GM11168 (cell line): ENCODE results near the gene EPHB1.
"Not testable (repeated sequence)": the region's sequence is repeated elsewhere in the genome, so short reads cannot be mapped to it uniquely, and the experiment has no call there.

ENCODE experiments used
- in situ Hi-C: fragments of 300-500 bp; cut with MboI; formaldehyde crosslinking; loops from one replicate; pipeline ENCODE4 v1.12.0; 2022; ENCODE audit warnings: low sequenced_read_pairs; ENCODE audit not compliant: unreplicated experiment

The EPHB1 gene

DNA sequence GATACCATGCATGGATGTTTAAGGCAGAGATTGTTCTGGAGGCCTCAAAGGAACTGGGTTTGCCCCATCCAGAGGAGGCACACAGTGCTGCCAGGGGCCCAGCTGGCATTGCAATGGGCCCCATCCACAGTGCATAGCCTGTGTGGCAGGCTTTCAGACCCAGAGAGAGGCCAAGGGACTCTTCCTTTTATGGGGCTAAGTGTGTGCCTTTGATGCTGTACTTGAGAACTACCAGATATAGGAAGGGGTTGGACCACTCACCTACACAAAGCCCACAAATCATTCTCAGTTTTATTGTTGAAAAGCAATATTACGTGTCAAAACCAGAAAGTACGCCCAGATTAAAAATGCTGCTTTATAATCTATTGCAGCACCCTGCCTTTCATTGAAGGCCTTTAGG is 134.9 kb downstream of the EPHB1 start:
- in situ Hi-C loops: no loop called here

DNA sequence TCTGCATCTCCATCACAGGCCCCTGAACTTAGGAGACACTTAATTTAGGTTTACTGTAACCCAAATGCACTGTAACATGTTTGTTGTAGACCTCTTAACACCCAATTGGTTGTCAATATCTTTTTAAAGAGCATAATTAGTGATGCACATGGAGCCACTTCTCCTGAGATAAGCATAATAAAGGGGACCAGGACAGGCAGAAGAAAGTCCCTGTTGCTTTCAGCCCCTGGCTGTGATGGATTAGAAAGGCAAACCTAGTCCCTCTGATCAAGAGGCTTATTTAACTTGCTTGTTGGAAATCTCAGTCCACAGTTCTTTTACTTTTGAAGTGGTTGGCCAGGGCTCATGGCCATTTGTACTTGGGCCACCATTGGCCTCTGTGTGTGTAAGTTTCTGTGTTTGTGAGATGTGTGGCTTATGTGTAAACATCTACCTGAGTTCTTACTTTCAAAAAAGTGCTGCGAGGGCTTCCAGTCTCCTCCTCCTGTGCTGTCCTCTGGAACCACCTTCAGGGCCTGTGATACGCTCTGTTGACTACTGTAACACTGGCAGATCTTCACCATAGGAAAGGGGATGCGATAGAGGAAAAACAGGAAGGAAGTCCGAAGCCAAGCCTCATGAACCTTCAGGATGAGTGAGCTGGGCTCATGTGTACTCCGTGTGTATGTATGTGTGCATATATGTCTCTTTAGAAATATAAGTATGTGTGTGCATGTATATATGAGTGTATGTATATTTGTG is 136.2 kb downstream of the EPHB1 start:
- in situ Hi-C loops: no loop called here

DNA sequence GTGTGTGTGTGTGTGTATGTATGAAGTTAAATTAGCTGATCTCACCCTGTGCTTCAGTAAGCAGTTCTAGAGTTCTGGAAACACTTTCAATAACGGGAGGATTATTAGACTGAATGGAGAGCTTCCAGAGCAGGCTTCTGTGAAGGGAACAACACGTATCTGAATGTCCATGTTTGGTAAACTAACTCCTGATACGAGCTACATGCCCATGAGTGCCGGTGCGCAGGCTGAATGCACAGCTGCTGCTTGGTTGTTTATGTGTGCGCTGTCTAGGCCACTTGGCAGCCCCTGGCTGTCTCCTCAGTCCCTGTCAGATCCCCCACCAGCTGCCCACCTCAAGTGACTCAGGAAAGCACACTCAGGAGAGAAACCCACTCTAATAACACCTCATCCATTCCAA is 137.0 kb downstream of the EPHB1 start:
- in situ Hi-C loops: no loop called here

DNA sequence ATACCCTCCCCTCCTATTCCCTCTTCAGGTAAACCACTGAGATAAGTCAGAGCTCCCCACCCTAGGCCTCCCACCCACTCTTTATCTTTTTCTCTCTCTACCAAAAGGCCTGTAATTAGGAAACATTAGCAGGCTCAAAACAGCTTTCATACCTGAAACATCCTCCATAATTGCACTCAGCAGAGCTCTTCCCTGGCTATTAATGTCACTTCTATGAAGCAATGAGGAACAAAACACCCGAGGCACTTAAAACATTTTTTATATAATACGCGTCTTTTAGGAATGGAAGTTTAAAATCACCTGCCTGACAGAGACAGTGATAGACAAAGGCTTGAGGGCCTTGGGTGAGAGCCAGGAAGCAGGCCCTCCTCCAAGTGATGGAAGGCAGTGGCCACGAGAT is 138.9 kb downstream of the EPHB1 start:
- in situ Hi-C loops: no loop called here

DNA sequence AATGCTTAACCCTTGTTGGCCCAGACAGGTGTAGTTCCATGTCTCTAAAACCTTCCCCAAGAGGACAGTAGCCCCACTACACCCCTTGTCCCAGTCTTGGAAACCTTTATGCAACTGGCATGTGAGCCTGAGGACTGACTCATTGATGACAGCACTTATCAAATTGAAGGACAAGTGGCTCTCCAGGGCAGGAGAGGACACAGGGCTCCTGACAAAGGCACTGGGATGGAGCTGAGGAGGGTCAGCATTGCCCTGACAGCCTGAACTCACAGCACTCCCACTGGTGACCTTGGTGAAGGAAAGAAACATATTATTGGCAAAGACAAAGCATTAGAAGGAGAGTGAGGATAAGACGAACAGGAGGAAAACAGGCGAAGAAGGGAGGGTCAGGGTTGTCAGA is 139.9 kb downstream of the EPHB1 start:
- in situ Hi-C loops: no loop called here

DNA sequence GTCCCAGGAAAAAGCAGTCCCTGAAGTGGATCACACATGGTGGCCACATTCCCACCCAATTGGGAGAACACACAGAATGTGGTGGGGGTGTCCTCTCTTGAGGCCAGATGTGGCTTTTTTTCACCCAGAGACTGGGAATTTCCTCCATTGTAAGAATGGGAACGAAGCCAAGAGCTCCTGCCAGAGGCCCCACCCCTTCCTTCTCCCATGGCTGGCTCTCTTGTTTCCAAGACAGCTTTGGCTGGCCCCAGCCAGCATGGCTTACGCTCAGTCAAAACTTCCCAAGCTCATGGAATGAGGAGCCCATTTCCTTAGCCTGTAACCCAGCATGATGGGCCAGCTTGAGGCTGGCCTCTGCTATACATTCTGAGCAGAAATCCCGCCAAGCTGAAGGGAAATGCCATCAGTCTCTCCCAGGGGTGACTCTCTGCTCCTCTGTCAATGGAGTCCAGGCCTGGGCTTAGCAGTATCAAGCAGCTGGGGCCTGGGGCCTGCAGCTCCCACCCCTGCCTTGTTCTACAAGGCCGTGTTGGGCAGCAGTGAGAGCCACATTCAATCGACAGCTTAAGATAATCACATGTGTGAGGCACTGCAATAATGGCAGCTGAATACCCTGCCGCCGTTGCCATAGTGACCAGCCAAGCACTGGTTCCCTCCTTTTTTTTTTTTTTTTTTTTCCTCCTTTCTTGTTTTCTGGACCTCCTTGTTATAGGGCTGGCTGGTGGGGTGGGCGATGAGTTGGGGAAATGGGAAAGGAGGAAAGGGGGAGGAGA is 142.4 kb downstream of the EPHB1 start:
- in situ Hi-C loops: no loop called here

DNA sequence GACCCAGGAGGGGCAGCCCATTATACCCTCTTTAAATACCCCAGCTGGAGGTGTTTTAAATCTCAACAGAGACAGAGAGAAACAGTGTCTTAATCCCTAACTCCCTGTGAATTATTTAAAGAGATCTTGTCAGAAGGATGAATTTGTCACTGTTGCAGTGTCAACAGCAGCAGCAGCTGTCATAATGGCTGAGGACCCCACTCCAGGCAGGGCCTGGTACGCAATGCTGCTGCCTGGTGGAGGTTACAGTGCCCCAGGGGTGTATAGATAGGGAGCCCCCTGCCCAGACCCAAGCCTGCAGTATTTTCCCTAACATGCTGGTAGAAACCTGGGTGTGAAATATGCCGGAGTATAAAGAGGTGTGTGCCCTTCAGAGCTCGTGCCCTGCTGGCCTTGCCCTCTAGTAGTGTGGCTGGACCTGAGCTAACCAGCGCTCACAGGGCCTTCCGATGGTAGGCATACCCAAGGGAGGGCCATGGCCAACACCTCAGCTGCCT is 143.0 kb downstream of the EPHB1 start:
- in situ Hi-C loops: no loop called here

DNA sequence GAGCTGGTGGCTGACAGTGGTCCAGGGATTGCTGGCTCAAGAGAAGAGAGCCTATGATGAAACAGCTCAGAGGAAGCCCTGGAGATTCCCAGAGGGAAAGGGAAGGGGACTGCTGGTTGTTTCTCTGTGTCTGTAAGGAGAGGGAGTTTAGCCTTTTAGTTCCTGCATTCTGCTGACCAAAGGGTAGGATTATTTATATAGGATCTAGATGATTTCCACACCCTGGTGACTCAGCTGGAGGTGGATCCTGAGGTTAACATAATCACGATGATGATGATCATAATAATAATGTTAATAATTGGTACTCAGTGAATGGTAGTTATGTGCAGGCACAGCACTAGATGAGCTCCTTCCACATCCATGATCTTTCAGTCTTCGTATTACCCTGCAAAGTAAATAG is 144.9 kb downstream of the EPHB1 start:
- in situ Hi-C loops: no loop called here

DNA sequence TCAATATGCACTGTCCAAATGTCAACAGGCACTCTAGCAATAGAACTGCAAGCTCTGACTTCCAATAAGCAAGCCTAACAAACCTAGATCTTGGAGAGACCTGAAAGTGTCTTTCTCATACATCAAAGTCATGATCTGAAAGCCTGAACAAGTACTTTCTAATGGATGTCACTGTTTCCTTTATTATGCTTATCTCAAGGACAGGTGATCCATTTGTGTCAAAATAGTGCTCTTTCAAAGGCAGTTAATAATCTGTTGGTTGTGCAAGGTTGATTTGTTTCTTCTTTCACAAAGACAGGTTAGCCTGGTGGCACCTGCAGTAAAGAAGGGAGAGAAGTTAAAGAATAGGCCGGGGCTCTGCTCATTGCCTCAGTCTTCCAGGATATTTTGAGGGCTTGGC is 146.8 kb downstream of the EPHB1 start:
- in situ Hi-C loops: no loop called here

DNA sequence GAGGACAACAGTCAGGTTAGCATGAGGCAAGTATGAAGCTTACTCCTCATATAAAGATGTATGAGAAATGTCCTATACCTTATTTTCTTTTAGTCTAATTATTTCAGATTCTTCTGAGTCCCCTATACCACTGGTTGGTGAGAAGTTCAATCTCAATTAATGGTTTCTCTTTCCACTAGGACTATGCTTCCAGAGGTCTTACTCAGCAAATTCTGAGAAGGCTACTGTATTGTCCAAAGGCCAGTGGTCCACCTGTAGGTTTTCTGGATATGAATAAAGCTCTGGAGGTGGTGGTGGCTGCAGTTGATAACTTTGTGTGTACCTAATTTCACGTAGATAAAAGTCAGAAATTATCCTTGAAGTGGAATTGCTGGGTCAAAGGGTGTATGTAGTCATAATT is 149.4 kb downstream of the EPHB1 start:
- in situ Hi-C loops: no loop called here

DNA sequence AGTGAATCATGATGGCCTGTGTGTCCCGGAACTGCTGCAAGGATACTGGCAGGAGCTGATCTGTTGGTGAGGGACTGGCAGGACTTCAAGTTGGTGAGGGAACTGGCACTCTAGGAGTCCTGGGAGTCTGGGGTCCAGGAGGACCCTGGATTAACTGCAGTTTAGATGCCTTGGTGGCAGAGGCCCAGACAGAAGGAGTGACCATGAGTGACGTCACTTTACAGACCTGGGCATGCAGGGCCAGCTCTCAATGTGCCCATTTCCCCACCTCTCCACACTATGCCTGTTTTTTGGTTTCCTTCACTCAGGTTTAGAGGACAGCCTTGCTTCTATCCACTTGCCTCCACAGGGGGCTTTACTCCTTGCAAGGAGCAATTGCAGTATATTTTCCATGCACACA is 154.1 kb downstream of the EPHB1 start:
- in situ Hi-C loops: no loop called here

DNA sequence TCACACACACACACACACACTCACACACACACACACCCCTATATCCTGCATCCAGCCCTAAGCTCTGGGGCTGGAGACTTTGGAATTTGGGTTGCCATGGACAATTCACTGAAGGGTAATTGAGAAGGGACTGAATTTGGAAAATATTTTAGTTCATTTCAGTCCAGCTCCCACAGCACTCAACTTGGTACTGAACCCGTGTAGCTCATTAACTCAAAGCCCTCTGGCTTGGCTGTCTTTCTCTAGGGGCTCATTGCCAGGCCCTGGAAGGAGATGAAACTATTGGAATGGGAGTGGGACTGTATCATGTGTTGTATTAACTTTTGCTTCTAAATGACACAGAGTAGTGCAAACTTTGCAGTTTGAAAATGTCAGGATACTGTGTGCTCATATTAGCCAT is 157.3 kb downstream of the EPHB1 start:
- in situ Hi-C loops: no loop called here

DNA sequence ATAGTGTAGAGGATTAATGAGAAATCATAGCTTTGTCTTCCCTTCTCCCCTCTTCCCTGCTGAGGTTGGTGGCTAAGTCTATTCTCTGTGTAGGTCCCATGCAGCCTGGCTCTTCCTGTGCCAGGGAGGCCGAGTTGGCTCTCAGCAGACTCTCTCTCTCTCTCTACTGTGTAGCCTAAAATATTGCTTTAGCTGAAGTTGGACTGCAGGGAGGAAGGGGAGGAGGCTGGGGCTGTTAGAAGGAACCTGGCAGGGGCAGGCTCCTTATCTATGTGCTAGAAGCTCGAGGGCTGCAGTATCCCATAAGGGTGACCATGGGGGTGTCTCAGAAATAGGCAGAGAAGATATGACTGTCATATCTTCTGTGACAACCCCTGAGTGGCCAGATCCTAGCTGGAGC is 160.8 kb downstream of the EPHB1 start:
- in situ Hi-C loops: no loop called here

DNA sequence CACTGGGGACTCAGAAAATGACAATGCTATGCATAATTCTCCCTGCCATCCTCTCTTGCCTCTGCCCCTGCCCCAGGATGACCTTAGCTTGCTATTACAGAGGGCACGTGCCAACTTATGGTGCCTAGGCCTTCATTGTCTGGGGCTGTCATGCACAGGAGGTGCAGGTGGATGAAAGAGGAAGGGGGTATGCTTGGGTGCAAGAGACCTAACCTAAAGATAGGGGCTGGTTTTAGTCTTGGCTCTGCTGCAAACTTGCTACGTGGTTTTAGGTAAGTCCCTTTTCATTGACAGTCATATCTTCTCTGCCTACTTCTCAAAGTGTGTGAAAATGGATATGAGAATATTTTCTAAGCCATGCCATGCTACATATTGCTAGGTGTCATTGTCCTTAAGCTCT is 161.3 kb downstream of the EPHB1 start:
- in situ Hi-C loops: no loop called here

DNA sequence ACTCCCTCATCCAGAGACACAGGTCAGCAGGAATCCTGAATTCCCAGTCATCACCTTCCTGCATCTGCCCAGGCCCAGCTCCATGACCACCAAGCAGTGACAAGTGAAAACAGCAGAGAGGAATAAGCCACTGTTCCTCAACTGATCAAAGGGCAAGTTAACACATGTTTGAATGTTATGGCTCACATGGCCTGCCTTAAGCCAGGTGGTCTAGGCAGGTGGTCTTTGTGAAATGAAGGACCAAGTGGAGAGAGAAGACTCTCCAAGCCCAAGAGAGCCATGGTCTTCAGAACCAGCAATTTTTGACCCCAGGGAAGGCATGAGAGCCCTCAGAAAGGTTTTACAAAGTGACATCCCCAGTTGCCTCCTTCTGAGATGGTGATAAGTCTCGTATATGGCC is 161.8 kb downstream of the EPHB1 start:
- in situ Hi-C loops: no loop called here

DNA sequence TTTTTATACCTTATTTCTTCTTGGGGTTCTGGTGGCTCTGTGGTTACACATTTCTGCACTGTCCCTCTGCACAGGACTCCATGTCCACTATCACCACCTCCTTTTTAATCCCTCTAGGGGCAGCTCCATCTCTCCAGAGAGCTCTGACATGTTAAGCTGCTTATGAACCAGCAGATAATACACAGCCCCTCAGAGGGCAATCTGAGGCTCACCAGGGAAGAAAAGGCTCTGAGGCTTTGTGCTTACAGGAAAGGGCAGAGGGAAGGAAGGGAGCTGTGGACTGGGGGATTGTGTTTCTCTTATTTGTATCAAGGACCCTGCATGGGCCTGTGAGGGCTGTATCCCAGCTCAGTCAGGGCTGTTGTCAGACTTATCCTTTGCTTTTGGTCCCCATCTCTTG is 164.5 kb downstream of the EPHB1 start:
- in situ Hi-C loops: no loop called here

DNA sequence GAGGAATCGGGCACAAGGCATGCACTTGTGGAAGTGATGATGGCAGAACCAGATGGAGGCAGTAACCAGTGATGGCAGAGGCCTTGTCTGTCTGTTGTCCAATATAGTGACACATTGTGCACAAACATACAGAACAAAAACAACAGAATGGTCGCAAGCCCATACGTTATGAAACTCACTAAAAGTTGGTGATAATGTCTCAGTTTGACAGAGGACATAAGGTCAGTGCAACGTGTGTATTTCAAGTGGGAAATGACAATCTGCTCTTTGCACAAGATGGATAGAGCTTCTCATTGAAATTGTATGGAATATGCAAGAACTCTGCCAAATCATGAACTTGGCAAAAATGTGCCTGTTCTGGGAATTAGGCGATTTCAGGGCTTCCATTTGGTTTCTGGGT is 169.2 kb downstream of the EPHB1 start:
- in situ Hi-C loops: no loop called here

DNA sequence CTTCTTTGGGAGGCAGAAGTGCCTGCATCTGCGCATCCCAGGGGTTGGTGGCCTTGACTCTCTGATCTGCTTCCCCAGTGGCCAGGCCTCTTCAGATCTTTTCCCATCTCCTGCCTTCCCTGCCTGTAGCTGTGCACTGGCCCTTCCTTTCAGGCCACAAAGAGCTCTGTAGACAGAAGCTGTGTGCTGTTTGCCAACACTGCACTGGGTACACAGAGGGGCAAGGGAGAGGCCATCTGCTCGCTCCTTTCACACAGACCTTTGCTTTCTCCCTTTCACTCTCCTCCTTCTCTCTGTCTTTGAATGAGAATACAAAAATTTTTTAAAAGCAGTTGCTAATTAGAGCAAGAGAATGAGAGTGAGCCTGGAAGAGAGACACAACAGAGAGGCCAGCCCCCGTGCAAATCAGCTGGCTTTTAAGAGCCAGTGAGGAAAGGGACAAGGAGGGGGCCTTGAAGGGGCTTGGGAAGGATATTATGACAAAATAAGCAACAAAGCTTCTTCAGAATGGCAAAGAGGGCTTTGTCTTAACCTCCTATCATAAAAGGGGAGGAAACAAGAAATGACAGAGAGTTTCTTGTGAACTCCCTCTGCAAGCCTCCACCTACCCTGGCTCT is 170.9 kb downstream of the EPHB1 start:
- in situ Hi-C loops: no loop called here

DNA sequence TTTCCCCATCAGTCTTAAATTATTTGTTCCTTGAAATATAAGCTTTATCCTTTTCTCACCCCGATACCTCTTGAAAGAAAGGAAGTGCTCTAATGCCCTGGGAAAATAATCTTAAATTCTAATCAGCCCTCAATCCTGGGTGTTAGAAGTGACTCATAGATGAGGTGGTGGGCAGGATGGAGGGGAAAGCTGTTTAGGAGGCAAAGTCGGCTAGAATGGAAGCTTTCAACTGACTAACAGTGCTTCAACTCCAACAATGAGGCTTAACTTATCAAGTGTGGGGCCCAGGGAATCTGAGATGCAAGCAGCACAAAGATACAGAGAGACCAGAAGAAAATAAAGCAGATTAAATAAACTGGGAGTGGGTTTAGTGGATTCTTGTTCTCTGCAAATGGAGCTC is 175.8 kb downstream of the EPHB1 start:
- in situ Hi-C loops: no loop called here

DNA sequence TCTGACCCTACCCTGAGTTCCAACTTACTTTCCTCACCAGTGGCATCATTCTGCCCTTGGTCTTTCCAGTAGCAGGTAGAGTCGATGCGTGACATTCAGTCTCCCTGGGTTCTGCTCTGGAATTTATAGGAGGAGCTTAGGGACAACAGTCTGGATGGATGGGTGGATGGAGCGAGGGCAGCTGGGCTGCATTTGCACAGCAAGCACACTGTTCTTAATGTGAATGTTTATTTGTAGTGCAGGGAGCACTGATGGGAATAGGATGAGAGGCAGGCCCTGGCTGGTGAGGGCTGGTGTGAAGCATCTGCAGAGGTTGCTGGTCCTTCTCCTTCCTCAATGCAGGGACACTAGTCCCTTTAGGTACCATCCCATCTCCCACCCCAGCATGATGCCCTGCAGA is 176.2 kb downstream of the EPHB1 start:
- in situ Hi-C loops: no loop called here

DNA sequence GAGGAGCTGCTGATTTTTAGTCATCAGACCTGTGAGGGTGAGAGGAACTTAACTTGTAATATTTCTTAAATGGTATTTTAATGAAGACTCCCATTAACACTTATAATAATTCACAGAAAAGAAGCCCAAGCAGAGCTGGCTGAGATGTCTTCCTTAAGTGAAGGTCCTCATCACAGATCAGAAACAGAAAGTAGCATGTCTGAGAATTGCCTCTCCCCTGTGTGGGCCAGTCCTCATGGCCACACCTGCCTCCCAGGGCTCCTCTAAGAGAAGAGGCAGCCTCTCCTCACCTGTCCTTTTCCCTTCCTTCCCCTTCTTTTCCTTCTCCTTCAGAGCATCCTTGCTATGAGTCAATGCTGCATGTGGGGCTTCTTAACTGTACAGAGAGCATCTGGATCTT is 176.8 kb downstream of the EPHB1 start:
- in situ Hi-C loops: not testable (repeated sequence)
